ENCODE results near the gene DAPK2. TPM values are rescaled to one million over a fixed set of nuclear protein-coding genes. Genes with fewer than 3 reads are reported as not detected.

The DAPK2 gene
- polyA plus RNA-seq, 3 donors = 3.9 to 4.9 (median 4.3) TPM

DNA sequence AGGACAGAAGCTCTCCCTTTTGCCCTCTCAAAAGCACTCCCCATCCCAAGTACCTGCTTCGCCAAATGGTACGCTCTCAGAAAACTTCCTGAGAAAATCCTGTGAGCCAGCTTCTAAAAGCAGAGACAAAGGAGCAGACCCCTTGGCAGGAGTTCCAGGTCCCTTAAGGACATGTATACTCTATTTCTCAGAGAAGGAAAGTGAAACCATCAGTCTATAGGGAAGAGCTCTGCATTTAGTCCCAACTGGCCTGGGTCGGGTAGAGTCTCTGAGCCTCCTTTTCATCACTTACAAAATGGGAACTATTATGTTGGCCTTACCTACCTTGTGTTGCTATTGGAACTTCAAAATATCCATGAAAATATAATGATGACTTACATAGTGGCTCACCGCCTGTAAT, 19.7 kb downstream of the DAPK2 start:
- DNase-seq (ENCODE audit: low read depth in 3 of 3, low spot score in 2 of 3) = no peak

DNA sequence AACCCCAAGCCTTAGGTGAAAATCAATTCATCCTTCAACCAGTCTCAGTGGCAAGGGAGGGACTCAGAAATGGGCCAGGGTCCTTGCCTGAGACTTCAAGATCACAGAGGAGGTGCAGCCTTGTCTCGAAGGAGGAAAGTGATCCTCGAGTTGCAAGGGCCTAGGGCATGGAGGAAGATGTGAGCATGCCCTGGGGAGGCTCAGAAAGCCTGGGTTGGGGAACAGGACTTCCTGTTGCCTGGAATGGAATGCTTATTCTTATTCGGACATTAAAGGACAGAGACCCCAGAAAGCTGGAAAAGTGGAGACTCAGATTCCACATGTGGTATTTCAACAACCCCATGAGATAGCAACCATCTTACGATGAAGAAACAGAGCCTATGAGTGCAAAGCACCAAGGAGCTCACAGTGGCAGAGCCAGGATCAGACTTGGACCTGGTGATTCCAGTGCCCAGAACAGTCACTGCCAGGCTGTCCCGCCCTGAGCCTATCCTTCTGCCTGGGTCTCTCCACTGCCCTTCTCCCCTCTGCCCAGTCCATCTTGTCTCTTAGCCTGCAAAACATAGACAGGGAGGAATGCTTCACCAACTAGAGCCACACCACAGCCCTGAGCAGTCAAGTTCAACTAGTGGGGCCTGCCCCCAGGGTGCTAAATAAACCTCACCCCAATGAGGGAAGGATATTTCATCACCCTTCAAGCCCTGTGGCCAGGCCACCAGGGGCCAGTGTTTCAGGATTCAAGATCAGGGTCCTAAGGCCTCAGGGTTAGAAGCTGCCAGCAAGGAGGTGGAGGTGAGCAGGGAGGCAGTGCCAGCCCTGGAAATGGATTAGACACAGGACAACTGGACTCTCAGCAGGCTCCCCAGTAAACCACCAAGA, 21.9 kb downstream of the DAPK2 start:
- no peak for DNase-seq (ENCODE audit: low read depth in 3 of 3, low spot score in 2 of 3)

DNA sequence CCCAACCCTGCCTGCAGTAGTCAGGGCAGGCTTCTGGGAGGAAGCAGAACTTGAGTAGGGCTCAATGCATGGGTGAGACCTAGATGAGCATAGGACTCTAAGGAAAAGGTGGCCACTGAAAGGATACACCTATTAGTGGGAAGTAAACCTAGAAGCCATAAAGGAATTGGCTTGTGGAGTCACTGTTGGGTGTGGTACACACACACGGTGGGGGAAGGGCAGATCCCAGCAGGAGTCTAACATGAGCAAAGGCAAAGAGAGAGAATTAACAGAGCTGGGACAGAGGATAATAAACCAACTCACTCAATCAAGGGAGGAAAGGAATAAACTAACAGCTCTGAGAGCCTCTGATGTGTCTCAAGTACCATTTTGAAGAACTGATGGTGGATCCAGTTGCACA, 23.1 kb downstream of the DAPK2 start:
- no peak for DNase-seq (ENCODE audit: low read depth in 3 of 3, low spot score in 2 of 3)

DNA sequence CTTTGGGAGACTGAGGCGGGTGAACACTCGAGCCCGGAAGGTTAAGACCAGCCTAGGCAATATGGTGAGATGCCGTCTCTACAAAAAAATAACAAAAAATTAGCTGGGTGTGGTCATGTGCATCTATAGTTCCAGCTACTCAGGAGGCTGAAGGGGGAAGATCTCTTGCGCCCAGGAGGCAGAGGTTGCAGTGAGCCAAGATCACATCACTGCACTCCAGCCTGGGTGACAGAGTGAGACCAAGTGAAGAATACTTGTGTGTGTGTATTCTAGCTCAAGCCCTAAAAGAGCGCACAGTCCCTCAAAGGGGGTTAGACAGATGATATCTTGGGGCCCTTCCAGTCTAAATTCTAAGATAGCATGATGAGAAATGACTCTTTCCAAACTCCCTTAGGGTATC, 23.7 kb downstream of the DAPK2 start:
- DNase-seq (ENCODE audit: low read depth in 3 of 3, low spot score in 2 of 3) = no peak

DNA sequence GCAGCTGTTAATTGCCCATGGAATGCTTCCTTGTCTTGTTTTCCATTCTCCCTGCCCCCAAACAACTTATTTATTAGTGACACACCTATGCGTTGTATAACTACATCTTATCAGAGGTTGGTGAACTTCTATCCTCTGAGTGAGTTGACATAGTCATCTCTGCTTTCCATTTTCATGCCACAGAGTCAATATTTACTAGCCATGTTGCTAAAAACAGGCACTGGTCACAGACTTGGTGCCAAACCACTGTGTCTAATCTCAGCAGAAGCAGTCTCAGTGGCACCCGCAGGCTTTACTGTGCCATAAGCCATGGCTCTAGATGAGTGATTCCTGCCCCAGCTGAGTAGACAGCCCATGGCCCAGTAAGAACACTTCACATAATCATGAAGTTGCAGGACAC, 26.5 kb downstream of the DAPK2 start:
- no peak for DNase-seq (ENCODE audit: low read depth in 3 of 3, low spot score in 2 of 3)

DNA sequence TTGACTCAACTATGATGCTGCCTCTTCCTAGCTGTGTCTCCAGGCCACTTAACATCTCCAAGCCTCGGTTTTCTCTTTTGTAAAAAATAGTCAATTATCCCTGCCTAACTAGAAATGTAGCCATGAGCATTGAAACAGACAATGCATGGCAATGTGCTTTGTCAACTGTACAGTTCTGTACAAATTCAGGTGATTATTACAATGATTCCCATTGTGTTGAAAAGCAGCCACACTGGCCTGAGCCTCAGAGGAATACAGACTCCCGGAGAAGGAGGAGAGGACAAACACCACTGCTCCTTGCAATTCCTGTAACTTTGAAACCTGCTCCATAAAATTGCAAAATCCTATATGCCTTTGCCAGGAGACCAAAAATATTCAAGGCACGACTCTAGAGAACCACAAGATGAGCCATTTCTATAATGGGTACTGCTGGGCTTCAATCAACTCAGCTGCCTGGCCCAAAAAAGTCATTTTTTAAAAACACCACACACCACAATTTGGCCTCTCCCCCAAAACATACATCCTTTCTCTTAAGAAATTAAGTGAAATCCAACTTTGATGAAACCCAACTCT, 28.6 kb downstream of the DAPK2 start:
- DNase-seq (ENCODE audit: low read depth in 3 of 3, low spot score in 2 of 3) = no peak

DNA sequence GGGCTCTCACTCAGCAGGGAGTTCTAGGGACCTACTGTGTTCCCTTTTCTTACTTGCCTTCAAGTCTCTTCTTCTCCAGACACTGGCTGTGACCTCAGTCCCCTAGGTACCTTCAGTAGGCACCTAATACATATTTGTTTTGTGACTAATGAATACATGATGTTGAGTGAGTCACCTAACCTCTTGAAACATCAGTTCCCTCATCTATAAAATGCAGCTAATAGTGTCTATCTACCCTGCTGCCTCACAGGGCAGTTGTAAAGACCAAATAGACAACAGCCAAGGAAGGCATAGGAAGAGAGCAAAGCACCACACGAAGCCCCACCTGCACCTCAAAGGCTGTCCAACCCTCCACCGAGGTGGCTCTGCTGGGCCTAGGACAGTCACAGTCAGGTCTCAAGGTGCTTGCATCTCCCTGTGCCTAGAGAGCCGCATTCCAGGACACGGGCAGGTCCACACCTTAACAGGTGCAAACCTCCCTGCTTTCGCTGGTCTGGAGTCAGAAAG, 29.1 kb downstream of the DAPK2 start:
- no peak for DNase-seq (ENCODE audit: low read depth in 3 of 3, low spot score in 2 of 3)

DNA sequence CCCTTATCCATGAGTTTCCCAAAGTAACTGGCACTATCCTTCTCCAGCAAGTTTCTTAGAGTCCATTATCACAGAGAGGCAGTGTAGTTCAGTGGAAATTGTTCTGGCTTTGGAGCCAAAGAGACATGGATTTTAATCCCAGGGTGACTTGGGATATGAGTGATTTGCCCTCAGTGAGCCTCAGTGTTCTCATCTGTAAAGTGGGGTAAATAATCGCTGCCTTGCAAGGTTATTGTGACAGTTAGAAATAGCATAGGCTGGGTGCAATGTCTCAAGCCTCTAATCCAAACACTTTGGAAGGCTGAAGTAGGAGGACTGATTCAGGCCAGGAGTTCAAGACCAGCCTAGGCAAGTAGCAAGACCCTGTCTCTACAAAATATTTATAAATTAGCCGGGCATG, 30.0 kb downstream of the DAPK2 start:
- no peak for DNase-seq (ENCODE audit: low read depth in 3 of 3, low spot score in 2 of 3)

DNA sequence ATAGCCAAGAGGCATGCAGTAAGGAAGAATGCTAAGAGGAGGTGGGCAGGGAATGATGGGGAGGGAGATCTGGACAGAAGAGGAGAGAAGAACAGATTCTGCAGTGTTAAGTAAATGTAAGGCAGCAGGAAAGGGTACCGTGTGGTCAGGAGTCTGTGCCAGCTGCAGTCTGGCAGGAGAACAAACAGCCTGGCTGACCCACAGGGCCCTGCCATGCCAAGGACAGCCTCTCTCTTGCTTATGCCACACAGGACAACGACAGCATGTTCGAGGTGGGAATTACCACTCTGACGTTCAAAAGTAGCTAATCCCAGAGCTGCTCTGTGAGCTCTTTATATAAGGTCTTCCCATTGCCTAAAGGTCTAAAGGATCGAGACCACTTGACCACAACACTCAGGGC, 31.3 kb downstream of the DAPK2 start:
- DNase-seq (ENCODE audit: low read depth in 3 of 3, low spot score in 2 of 3) = no peak

DNA sequence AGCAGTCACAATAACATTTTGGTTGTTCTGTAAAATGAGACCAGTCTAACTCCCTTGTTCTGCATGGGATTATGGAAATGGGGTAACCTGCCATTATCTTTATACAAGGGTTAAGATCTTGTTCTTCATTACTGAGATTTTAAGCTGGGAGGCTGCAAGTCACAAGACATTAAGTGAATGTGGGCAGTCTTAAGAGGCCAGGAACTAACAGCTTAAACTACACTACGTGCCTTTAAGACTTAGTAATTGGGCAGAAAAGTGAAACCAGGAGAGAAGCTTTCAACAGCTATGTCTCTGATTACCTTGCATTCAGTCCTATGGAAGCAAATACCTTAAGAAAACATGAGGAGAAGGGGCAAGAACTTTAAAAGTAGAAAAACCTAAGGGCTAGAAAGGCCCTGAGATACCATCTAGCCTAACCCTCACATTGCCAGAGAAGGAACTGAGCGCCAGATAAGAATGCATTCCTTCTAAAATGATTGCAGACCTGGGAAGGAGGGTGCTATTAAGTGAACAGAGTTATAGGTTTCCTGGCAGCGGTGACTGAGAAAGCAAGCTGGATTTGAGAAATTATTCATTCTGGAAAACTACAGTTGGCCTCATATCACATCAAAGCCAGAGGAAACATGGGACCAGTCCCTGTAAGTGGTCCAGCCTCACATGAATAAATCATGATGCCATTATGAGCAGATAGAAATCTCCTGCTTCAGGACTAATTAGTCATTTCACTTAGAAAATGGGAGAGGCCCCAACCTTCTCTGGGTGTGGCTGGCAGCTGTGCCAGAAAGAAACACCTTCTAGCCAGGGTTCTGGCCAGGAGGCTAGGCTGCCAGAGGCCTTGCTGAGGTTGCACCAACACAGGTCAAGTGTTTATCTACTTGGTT, 32.9 kb downstream of the DAPK2 start:
- DNase-seq (ENCODE audit: low read depth in 3 of 3, low spot score in 2 of 3) = no peak

DNA sequence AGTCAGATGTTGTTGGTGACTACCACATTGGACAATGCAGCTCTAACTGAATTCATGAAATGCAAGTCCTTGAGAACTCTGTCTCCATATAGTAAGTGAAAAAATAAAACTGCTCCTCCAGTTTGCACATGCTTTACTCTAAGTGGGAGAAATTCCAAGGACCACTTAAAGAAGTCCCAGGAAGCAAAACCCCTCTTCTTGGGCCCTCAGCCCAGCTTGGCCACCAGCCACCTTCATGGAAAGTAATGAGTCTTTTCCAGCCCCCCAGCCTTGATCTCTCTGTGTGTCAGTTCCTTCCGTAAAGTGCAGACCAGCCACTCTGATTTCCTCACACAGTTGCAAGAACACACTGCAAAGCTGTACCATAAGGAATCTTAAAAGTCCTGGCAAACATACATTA, 34.5 kb downstream of the DAPK2 start:
- no peak for DNase-seq (ENCODE audit: low read depth in 3 of 3, low spot score in 2 of 3)

DNA sequence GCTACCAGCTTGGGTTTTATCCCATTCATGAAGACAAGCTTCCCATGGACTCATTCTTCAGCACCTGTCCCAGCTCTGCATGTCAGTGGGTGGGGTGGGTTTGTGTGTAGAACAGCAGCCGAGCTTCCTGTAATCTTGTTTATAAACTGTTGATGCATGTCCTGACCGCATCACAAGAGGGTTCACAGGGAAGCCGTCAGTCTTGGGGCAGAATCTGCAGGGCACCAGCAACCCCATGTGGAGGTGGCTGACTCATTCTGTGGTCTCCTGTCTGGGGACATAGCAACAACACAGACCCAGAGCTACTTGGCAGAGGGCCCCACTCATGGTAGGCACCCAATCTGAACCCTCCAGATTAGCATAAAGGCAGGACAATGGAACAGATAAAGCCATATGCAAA, 35.6 kb downstream of the DAPK2 start:
- no peak for DNase-seq (ENCODE audit: low read depth in 3 of 3, low spot score in 2 of 3)

DNA sequence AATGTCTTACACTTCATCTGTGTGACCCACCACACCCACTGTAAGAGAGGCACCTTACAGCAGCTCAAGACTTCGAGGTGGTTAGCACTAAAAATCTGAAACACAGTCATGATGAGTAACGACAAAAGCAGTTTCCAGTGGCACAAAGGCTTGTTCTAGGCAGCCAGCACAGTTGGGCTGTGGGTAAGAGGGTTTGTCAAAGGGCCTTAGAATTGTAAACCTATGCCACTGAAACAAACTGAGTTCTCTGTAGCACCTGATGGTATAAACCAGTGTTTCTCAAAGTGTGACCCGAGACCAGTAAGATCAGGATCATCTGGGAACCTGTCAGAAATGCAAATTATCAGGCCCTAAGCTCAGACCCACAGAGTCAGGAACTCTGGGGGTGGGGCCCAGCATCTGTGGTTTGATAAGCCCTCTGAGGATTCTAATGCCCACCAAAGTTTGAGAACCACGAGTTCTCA, 36.5 kb downstream of the DAPK2 start:
- no peak for DNase-seq (ENCODE audit: low read depth in 3 of 3, low spot score in 2 of 3)

DNA sequence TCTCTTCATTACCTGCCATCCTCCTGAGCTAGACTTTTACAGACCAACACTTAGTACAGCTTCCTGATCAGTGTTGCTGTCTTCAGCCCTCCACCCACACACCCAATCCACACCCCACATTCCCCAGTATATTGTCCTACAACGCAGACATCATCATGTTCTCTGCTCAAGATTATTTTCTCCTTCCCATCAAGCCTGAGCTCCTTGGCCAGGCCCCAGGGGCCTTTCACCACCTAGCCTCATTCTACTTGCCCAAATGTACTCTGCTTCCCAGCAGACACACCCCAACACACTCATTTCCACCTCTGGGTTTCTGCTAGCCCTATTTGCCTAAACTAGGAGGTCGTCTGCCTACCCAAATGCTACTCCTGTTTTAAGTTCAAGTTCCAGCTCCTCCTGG, 37.0 kb downstream of the DAPK2 start:
- DNase-seq (ENCODE audit: low read depth in 3 of 3, low spot score in 2 of 3) = no peak

DNA sequence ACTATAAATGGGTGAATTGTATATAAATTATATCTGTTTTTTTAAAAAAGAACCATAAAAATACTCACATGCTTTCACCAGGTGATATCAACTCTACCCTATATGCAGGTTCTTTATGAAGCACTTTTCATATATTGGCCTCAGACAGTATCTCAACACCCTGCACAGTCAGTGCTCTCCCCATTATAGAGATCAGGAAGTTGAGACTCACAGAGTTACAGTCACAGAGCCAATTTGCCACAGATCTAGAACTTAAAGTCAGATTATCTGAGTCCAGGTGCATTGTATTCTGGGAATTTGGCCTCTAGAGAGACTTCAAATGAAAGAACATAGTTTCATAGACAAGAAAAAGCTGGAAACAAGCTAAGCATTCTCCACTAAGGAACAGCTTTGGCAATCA, 38.1 kb downstream of the DAPK2 start:
- no peak for DNase-seq (ENCODE audit: low read depth in 3 of 3, low spot score in 2 of 3)

DNA sequence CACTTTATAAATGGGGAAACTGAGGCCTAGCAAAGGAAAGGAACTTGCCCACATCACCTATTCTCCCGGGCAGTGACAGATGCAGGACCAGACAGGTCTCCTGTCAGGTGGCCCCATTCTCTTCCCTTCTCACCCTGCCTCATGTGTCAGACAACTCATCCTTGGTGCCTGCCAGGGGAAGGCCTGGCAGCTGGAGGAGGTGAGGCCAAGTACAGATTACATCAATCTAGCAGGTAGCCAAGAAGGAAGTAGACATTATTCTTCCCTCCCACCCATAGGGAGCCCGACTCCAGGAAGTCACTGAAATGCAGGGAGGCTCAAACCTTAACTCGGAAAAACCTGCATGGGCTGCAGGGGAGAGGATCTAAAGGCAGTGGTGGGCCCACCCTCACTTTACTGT, 39.6 kb downstream of the DAPK2 start:
- DNase-seq (ENCODE audit: low read depth in 3 of 3, low spot score in 2 of 3) = no peak

DNA sequence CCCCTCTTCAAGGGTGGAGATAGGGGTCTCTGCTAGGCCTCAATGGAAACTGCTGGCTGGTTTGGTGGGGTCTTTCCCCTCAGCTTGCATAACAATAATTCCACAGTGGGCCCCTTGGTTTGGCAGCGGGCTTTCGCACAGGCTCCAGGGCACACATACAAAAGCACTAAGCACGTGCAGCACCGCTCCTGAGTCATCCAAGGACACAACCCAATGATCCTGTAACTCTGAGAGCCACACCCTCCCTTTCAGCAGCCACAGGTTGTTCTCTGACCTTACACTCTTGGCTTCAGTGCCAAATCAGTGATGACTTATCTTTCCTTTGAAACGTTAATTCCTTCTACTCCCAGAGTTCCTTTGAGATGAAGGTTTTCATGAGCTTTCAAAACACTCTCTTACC, 41.7 kb downstream of the DAPK2 start:
- DNase-seq (ENCODE audit: low read depth in 3 of 3, low spot score in 2 of 3) = no peak

DNA sequence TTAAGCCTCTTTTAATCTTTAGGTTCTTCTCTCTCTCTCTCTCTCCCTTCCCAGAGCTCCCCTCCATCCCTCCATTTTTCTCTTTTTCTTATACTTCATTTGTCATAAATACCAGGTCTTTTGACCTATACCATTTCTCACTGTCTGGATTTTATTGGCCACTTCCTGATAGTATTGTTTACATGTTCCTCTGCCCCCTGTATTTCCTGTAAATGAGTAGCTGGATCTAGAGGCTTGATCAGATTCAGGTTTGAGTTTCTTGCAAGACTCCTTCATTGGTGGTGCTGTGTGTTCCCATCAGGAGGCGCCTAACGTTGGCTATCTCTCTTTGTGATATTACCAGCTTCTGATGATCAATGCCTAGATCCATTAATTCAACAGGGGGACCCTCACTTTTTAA, 42.2 kb downstream of the DAPK2 start:
- no peak for DNase-seq (ENCODE audit: low read depth in 3 of 3, low spot score in 2 of 3)

DNA sequence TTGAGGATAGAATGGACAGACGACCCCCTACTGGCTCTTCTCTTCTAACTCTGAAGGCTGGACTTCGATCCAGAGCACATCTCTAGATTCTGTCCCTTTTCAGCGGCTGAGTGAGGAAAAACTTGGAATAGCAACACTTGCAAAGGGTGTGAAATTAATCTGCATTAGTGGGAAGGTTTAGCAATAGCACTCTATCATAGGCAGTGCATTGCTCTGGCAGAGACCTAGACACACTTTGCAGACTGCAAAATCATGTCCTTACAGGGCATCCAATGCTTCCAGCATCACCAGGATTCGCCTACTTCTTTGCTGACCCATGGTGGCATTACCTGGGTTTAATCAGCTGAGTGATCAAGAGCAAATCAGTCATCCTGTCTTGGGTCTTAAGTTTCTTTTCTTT, 43.1 kb downstream of the DAPK2 start:
- no peak for DNase-seq (ENCODE audit: low read depth in 3 of 3, low spot score in 2 of 3)

DNA sequence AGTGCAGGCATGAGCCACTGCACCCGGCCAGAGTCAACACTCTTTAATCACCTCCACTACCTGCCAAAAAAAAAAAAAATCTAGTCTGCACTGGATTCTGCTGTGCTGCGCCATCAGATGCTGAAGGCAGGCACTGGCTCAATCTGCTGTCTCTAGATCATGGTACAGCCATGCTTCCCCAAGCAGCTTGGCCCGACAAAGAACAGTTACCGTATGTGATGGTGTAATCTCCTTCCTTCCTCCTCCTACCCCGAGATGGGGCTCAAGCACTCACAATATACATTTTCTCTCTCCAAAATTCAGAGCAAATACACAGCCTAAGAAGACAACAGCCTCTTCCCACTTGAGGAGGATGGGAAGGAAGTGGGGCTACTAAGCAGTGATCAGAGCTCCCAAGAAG, 45.1 kb downstream of the DAPK2 start:
- DNase-seq (ENCODE audit: low read depth in 3 of 3, low spot score in 2 of 3) = no peak
